Measurements from ENCODE around the gene STXBP2.

GRCh38 chr19:7643031-7643415 lies 6.1 kb downstream of the STXBP2 start:
- TF ChIP-seq CTCF (IDR thresholded peaks at IDR 0.05) (no peak), POLR2A (IDR thresholded peaks at IDR 0.05) (no peak), POLR2AphosphoS5 (IDR thresholded peaks at IDR 0.05) (no peak), EP300 (IDR thresholded peaks at IDR 0.05) (no peak)
